ENCODE data around the gene ADGRV1.

DNA sequence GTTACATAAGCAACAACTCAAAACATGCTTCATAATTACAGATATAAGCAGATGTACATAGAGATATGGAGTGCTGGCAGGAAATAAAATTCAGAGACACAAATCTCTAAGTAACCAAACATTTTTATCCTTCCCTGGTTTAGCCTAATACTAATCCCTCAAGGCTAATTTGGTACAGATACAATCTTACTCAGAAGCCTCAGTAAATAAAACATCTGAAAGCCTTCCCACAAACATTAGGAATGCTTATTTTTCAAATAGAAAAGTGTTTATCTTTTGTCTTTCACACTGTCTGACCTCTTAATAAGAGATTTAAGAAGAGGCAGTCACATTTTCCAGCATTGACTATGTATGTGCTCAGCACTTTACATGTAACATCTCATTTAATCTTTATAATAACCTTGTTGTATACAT lies 425.1 kb downstream of the ADGRV1 start:
- TF ChIP-seq HOXB13 (CRISPR knock-in tag; IDR thresholded peaks at IDR 0.05; ENCODE audit: low read depth) (no peak), CBX8 (IDR thresholded peaks at IDR 0.05) (no peak), EP300 (IDR thresholded peaks at IDR 0.05) (peak in 1 of 2 experiments; percentile 35; a peak in 1 of 5 replicates), CBX2 (IDR thresholded peaks at IDR 0.05; ENCODE audit: borderline replicate concordance, low read depth) (no peak), POLR2A (IDR thresholded peaks at IDR 0.05; ENCODE audit: low read length) (no peak), FOSB (CRISPR knock-in tag; IDR thresholded peaks at IDR 0.05) (no peak), JUN (IDR thresholded peaks at IDR 0.05) (no peak), CEBPB (IDR thresholded peaks at IDR 0.05) (peak in 1 of 2 experiments; percentile 44; a peak in 1 of 4 replicates)
- TF ChIP-seq, protein P1, sequence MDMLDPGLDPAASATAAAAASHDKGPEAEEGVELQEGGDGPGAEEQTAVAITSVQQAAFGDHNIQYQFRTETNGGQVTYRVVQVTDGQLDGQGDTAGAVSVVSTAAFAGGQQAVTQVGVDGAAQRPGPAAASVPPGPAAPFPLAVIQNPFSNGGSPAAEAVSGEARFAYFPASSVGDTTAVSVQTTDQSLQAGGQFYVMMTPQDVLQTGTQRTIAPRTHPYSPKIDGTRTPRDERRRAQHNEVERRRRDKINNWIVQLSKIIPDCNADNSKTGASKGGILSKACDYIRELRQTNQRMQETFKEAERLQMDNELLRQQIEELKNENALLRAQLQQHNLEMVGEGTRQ (IDR thresholded peaks at IDR 0.05) = no peak
- TF ChIP-seq, protein P2, sequence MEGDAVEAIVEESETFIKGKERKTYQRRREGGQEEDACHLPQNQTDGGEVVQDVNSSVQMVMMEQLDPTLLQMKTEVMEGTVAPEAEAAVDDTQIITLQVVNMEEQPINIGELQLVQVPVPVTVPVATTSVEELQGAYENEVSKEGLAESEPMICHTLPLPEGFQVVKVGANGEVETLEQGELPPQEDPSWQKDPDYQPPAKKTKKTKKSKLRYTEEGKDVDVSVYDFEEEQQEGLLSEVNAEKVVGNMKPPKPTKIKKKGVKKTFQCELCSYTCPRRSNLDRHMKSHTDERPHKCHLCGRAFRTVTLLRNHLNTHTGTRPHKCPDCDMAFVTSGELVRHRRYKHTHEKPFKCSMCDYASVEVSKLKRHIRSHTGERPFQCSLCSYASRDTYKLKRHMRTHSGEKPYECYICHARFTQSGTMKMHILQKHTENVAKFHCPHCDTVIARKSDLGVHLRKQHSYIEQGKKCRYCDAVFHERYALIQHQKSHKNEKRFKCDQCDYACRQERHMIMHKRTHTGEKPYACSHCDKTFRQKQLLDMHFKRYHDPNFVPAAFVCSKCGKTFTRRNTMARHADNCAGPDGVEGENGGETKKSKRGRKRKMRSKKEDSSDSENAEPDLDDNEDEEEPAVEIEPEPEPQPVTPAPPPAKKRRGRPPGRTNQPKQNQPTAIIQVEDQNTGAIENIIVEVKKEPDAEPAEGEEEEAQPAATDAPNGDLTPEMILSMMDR (IDR thresholded peaks at IDR 0.05) = no peak
